HG03196 (cell line): ENCODE data around the gene KRT78.
"Not testable (repeated sequence)": the region's sequence is repeated elsewhere in the genome, so short reads cannot be mapped to it uniquely, and the experiment has no call there.

Source experiments
- ATAC-seq: cut with Tn5 transposase; IDR thresholded peaks from one replicate; pipeline ENCODE4 v1.9.1; 2021; ENCODE audit not compliant: unreplicated experiment

KRT78 gene

GRCh38 chr12:52798671-52799504 lies 49.9 kb downstream of the KRT78 start:
- ATAC-seq = no peak

GRCh38 chr12:52798003-52798670 lies 50.7 kb downstream of the KRT78 start:
- ATAC-seq = no peak

GRCh38 chr12:52797529-52797894 lies 51.3 kb downstream of the KRT78 start:
- no peak for ATAC-seq

- ATAC-seq = no peak
These were observed 51.8 kb downstream of the KRT78 start for GRCh38 chr12:52796839-52797528.

GRCh38 chr12:52796429-52796794 lies 52.4 kb downstream of the KRT78 start:
- no peak for ATAC-seq

- ATAC-seq = no peak
These were observed 52.9 kb downstream of the KRT78 start, which contains the start of gene KRT3 for GRCh38 chr12:52795694-52796428. Gene KRT3 (minus strand): TSS chr12:52796117. CDS start chr12:52796042, 75 bp downstream.

GRCh38 chr12:52795332-52795674 lies 53.5 kb downstream of the KRT78 start:
- not testable (repeated sequence) for ATAC-seq

- ATAC-seq = no peak
These were observed 54.1 kb downstream of the KRT78 start for GRCh38 chr12:52794479-52795331.

GRCh38 chr12:52792185-52793029 lies 56.4 kb downstream of the KRT78 start:
- no peak for ATAC-seq

GRCh38 chr12:52791271-52792184 lies 57.3 kb downstream of the KRT78 start:
- no peak for ATAC-seq

GRCh38 chr12:52790427-52791270 lies 58.1 kb downstream of the KRT78 start:
- ATAC-seq = no peak

- no peak for ATAC-seq
These were observed 59.0 kb downstream of the KRT78 start for GRCh38 chr12:52789637-52790426.

- ATAC-seq = no peak
These were observed 59.7 kb downstream of the KRT78 start for GRCh38 chr12:52788876-52789636.

- ATAC-seq = no peak
These were observed 60.5 kb downstream of the KRT78 start for GRCh38 chr12:52788192-52788875.
